HG03469 (cell line): ENCODE results near the gene ZFP62.
"Not testable (repeated sequence)": the region's sequence is repeated elsewhere in the genome, so short reads cannot be mapped to it uniquely, and the experiment has no call there.

Source experiments
- ATAC-seq: cut with Tn5 transposase; IDR thresholded peaks from one replicate; pipeline ENCODE4 v1.9.1; 2021; ENCODE audit warnings: mild to moderate bottlenecking, moderate library complexity, moderate number of reproducible peaks; ENCODE audit not compliant: unreplicated experiment

Gene ZFP62

DNA sequence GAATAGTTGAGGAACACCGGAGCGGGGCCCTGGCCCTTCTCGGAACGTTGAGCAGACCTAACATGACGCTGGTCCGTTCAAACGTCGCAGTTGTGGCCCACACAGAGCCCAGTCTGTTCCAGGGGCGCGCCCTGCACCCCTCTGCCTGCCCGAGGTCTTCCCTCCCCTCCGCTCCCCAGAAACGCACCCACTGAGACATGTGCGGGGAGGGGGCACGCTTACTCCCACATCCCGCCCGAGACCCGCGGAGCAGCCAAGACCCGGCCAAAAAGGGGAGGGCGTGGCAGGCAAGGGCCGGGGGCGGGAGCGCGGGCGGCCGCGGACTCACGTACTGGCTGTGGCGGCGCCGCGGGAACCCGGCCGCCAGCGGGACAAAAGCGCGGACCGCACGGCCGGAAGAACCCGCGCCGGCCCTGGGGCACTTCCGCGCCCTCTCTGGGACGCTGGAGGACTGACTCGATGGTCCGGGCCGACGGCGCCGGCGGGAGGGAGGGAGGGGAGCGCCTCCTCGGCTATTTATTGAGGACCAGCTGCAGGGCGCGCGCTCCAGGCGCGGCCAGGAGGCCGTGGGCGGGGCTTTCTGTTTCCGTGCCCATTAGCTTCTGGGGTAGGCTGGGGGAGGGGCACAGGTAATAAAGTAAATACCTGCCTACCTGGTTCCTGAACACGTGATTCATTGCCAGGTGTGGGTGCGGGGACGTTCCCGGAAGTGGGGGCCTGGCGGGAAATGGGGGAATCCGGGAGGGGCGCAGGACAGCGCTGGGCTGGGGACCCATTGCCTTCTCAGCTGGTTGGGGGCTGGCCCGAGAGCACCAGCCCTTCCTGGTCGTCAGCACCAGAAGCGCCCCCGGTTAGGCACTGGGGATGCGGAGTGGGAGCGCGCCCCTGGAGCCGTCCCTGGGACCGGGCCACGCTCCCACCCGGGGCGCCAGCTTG, at the start of gene ZFP62:
Gene ZFP62, minus strand, starts transcription at position 390 of the 936 bp plus-strand sequence. Its CDS starts 57 bp downstream, at position 333.
- peak; percentile 64 for ATAC-seq

- ATAC-seq = no peak
Measured at GRCh38 chr5:180910735-180911134, 49.7 kb upstream of the ZFP62 start.

DNA sequence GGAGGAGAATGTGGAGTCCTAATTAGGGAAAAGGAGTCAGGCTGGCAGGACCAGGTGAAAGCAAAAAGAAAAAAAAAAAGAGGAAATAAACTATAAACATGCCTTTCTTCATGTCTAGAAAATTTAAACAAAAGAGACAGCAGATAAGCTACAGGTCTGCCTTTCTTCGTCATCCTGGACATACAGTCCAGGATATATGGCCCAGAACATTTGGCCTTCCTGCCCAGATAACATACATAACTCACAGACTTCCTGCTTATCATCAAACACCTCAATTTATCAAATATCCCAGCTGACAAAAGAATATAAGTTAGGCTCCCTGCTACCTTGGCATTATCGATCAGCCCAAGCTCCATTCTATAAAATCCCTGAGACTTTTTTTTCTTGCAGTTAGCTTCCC, 49.1 kb upstream of the ZFP62 start:
- no peak for ATAC-seq

GRCh38 chr5:180909782-180910181, 48.7 kb upstream of the ZFP62 start:
- ATAC-seq = no peak

DNA sequence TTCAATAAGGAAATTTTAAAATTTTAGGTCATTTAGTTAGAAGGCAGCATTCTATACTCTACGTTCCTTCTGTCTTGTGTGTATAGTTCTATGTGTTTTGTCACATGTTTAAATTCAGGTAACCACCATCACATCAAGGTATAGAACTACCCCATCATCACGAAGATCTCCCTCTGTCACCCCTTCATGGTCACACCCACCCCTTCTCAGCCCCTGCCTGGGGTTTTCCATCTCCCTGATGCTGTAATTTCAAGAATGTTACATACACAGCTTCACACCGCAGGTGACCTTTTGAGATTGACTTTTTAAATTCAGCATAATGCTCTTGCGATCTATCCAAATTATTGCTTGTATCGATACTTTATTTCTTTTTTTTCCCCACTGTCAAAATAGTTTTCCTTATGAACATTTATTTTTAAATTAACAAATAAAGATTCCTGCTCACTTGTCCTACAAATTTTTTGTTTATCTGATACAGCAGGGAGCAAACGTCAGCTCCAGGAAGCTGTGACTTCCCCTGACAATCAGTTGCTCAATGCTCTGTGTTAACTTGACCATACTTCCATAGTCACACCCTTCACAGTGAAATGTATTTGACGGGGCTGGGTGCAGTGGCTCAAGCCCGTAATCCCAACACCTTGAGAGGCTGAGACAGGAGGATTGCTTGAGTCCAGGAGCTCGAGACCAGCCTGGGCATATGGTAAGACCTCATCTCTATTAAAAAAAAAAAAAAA, 48.1 kb upstream of the ZFP62 start:
- ATAC-seq = no peak

DNA sequence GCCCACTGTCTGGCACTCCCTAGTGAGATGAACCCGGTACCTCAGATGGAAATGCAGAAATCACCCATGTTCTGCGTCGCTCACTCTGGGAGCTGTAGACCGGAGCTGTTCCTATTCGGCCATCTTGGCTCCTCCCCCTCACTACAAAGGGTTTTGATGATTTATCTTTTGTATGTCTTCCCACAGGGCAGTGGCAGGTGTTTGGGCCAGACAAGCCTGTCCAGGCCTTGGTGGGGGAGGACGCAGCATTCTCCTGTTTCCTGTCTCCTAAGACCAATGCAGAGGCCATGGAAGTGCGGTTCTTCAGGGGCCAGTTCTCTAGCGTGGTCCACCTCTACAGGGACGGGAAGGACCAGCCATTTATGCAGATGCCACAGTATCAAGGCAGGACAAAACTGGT, 47.3 kb upstream of the ZFP62 start:
- ATAC-seq = no peak

DNA sequence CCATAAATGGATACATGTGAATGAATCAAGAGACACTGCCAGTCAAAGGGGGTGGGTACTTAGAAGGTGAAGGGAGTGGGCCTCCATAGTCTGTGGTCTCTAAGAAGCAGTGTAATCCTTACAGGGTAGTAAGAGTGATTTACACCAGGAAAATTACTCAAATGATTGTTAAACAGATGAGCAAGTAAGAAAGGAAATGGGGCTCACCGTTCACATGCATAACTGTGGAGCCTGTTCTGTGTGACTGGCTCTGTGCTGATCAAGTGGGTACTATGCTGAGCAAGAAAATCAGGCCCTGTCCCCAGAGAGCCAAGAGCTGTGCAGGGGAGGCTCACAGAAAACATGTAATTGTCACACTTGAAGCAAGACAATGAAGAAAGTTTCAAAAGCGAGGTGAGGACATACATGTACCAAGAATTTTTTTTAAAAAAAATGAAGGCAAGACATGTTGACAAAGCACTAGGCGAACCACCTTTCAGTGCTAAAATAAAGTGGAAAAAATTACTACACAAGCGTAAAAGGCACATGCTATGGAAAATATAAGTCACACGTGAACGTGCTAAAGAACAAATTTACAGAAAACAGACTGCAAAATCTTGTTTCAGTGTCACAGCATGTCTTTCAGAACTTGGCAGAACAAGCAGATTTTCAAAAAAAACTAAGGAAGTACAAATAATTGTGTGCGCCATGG, 40.4 kb upstream of the ZFP62 start:
- no peak for ATAC-seq

DNA sequence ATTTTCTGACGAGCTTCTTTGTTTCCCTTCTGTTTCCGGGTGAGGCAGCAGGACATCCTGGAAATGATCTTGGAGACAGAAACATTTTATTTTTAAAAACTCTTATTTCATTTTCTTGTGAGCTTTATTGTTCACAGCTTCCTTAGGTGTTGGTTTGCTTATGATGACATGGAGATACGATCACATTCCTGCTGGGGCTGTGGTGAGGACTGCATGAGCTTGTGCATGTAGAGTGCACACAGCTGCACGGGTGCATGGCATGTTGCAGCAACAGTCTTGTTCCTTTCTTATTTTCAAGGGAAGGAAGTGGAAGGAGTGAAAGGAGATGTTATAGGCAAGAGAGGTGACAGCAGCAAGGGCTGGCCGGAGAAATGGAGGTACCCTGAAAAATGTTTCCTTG, 39.1 kb upstream of the ZFP62 start:
- ATAC-seq = no peak

- no peak for ATAC-seq
Measured at GRCh38 chr5:180898621-180899246, 37.7 kb upstream of the ZFP62 start, which contains the start of gene BTNL8. BTNL8 (plus strand) TSS chr5:180899159; CDS start chr5:180899311, 152 bp downstream.

DNA sequence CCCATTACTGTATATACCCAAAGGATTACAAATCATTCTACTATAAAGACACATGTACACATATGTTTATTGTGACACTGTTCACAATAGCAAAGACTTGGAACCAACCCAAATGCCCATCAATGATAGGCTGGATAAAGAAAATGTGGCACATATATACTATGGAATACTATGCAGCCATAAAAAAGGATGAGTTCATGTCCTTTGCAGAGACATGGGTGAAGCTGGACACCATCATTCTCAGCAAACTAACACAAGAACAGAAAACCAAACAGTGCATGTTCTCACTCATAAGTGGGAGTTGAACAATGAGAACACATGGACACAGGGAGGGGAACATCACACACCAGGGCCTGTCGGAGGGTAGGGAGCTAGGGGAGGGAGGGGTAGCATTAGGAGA, 34.3 kb upstream of the ZFP62 start:
- not testable (repeated sequence) for ATAC-seq

- no peak for ATAC-seq
Measured at GRCh38 chr5:180889381-180889780, 28.3 kb upstream of the ZFP62 start.

DNA sequence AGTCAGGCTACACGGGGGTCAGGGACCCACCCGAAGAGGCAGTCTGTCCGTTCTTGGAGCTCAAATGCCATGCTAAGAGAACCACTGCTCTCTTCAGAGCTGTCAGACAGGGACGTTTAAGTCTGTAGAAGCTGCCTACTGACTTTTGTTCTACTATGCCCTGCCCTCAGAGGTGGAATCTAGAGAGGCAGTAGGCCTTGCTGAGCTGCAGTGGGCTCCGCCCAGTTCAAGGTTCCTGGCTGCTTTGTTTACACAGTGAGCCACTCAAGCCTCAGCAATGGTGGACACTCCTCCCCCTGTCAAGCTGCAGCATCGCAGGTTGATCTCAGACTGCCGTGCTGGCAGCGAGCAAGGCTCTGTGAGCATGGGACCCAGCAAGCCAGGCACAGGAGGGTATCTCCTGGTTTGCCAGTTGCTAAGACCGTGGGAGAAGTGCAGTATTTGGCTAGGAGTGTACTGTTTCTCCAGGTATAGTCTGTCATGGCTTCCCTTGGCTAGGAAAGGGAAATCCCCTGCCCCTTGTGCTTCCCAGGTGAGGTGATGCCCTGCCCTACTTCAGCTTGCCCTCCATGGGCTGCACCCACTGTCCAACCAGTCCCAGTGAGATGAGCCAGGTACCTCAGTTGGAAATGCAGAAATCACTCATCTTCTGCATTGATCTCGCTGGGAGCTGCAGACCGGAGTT, 24.9 kb upstream of the ZFP62 start:
- ATAC-seq = not testable (repeated sequence)

DNA sequence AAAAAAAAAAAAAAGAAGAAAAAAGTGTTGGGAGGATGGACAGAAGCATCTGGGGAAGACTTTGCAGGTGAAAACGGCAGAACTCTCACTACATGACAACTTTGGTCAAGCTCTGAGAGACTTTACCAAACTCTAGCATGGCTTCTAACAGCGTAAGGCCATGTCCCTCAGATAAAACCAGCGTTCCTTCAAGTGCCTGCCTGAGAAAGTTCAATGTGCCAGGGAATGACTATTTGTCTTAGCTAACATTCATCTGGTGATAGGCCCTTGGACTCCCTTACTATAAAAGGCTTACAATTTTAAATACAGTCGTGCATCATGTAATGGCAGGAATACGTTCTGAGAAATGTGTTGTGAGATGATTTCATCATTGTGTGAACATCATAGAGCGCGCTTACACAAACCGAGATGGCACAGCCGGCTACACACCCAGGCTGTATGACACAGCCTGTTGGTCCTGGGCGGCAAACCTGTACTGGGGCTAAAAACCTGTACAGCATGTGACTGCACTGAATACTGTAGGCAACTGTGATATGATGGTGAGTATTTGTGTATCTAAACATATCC, 14.9 kb upstream of the ZFP62 start:
- no peak for ATAC-seq

DNA sequence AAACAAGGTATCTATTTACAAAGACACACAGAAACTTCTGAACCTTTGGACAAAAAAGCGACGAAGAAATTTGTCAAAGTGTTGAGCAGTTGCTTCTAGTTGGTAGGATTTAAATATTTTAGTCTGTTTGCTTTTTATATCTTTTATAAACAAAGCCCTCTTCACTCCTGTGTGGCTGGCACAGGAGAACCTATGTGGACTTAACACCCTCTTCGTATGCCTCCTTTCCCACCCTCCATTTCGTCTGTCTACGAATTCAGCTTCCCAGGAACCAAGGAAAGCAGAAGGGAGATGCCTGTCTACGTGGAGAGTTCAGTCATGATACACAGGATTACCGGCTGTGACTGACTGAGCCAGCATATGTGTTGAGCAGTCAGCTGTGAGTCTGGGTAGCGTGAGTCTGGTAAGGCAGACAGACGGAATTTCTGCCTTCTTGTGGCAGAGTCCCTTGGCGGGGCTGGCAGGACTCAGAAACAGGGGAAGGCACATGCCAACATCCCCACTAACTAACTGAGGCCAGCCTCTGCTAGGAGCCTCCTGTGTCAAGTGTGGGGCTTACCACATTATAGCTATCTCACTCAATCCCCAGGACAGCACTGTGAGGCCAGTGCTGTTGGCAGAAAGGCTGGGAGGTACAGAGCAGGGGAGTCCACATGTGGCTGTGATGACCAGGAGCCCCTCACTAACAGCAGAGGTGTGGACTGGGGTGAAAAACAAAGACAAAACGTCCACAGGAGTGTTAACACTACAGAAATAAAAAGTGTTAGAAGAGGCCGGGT, 13.9 kb upstream of the ZFP62 start:
- no peak for ATAC-seq

DNA sequence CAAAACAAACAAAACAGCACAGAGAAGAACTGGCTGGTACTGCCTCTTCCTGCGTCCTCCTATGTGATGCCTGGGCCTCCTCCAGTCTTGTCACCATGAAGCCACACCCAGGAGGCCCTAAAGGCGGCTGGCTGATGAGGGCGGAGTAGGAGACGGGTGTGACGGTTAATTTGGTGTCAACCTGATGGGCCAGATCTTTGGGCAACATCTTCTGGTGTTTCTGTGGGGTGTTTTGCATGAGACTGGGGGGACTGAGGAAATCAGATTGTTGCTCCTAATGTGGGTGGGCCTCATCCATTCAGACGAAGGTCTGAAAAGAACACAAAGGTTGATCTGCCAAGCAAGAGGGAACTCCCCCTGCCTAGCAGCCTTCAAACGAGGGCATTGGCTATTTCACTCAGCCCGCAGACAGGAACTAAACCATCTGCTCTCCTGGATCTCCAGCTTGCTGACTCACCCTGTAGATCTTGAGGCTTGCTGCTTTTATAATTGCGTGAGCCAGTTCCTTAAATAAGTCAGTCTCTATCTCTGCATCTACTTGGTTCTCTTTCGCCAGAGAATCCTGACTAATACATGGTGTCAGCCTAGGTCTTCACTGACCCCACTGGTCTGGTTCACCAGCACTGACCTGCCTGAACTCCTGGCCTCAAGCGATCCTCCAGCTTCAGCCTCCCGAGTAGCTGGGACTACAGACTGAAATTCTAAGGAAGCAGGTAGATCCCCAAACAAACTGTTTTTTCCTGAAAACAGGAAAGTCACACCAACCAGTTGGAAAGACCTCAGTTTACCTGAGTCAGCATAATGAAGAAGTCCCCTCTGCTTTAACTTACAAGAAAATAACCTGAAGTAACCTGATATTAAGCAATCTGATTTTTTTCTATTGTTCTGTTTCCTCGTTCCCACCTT, 12.8 kb upstream of the ZFP62 start:
- ATAC-seq = no peak

DNA sequence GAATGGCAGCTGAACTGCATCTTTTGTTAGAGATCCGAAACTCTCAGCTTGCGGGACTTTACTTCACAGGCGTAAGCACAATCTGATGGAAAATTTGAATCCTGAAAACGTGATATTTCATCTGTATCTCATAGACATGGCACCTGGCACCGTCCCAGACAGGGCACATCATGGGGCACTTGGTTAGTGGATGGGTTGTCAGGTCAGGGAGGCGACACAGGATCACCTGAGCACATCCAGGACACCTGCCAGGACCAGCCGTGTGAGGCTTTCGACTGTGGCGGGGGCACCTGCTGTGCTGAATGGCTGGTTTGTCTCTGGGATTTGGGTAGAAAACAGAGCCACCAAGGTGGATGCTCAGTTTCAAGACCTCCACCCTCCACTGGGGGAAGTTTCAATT, 11.3 kb upstream of the ZFP62 start:
- no peak for ATAC-seq

- ATAC-seq = no peak
Measured at GRCh38 chr5:180870276-180871068, 9.4 kb upstream of the ZFP62 start.
